Lung (tissue), 12 donors: ENCODE data around the gene RAB30. TPM values are rescaled to one million over a fixed set of nuclear protein-coding genes. Genes with fewer than 3 reads are reported as not detected.

ENCODE experiments used
- ATAC-seq: fragments of 200-7000 bp; cut with Tn5 transposase; one replicate; pipeline ENCODE4 v1.9.1; 2020; ENCODE audit warnings: moderate number of reproducible peaks; ENCODE audit not compliant: insufficient read depth, low FRiP score
- DNase-seq, 3 donors: peaks; one replicate each; pipeline ENCODE4 v3.0.0-alpha.2; 2013 to 2017
- H3K27ac ChIP-seq, 2 donors: one replicate each; pipeline ENCODE4 v1.5.1; 2013; ENCODE audit warnings: mild to moderate bottlenecking in 2 of 2, moderate library complexity in 2 of 2, control low read depth in 1 of 2, inconsistent platforms in 1 of 2, low read depth in 1 of 2, low read length in 1 of 2
- H3K27me3 ChIP-seq, 3 donors: one replicate each; pipeline ENCODE4 v1.5.1; 2013; ENCODE audit warnings: low read length in 2 of 3; ENCODE audit not compliant: control insufficient read depth in 3 of 3, insufficient read depth in 3 of 3
- H3K36me3 ChIP-seq, 4 donors: one replicate each; pipeline ENCODE4 v1.5.1; 2013; ENCODE audit warnings: low read length in 4 of 4, mild to moderate bottlenecking in 1 of 4, moderate library complexity in 1 of 4; ENCODE audit not compliant: control insufficient read depth in 4 of 4, insufficient read depth in 4 of 4
- H3K4me1 ChIP-seq, 5 donors: one replicate each; pipeline ENCODE4 v1.5.1; 2013; ENCODE audit warnings: low read length in 5 of 5, mild to moderate bottlenecking in 2 of 5, moderate library complexity in 1 of 5; ENCODE audit not compliant: control insufficient read depth in 5 of 5, insufficient read depth in 5 of 5
- H3K4me3 ChIP-seq: one replicate; pipeline ENCODE4 v1.5.1; 2013; ENCODE audit warnings: mild to moderate bottlenecking, control low read depth, moderate library complexity
- H3K9ac ChIP-seq, 2 donors: one replicate each; pipeline ENCODE4 v1.5.1; 2013; ENCODE audit warnings: low read length in 2 of 2, control low read depth in 1 of 2; ENCODE audit not compliant: insufficient read depth in 1 of 2
- H3K9me3 ChIP-seq, 4 donors: one replicate each; pipeline ENCODE4 v1.5.1; 2013; ENCODE audit warnings: low read length in 3 of 4, mild to moderate bottlenecking in 1 of 4, moderate library complexity in 1 of 4; ENCODE audit not compliant: control insufficient read depth in 4 of 4, insufficient read depth in 3 of 4
- WGBS, 2 donors: extraction: QIAGEN DNeasy Blood & Tissue Kit; methylation state at CpG; one replicate each; pipeline ENCODE4 v1.1.7; 2013; 5-methylcytosine and 5-hydroxymethylcytosine counted together
- polyA plus RNA-seq, 2 donors: library from polyadenylated mRNA; stranded (reverse); fragments of 200-250 nt; gene quantifications; one replicate each; pipeline ENCODE4 v1.2.1, GENCODE V29; 2013
- total RNA-seq, 2 donors: library from RNA; depleted of rRNA in 1 of 2; stranded (reverse); fragments of >200 nt in 1 of 2; gene quantifications; one replicate each; pipeline ENCODE4 v1.2.1, GENCODE V29; 2014 to 2021
- TF ChIP-seq, protein P1 (sequence below): IDR thresholded peaks from 2 replicates; pipeline ENCODE4 v1.5.1; 2012; ENCODE audit warnings: mild to moderate bottlenecking; ENCODE audit errors: control extremely low read depth, extremely low read depth
- donor health status: control.
- donor health status: control.
- donor health status: Bipolar disorder and iron deficiency.
- donor health status: healthy.
- donor health status: DM: yes; HTN: yes; CAD: no.

The RAB30 gene
- total and polyA plus RNA-seq, 4 donors = 1.6 to 25.5 (median 7.5) TPM

DNA sequence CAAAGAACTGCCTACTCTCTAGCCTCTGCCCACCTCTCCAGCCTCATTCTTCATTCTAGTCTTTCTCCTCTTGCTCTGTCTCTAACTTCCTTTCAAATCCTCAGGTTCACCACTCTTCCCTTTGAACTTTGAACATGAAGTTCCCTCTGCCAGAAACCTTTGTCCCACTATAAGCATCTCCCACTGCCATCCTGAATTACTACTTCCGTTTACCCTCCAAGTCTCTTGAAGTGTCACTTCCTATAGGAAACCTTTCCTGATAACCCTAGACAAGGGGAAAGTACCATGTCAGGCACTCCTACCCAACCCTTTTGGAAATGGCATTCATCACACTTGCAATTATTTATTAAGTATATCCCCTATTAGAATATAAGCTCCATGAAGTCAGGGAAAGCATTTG lies 3.1 kb downstream of the RAB30 start:
- DNase-seq = no peak
- Histone ChIP-seq H3K36me3 (peaks cover 0 to 10% (median 2%) of the 10 kb centered on the region in 4 donors), H3K4me1 (peaks cover 3 to 28% (median 20%) of the 10 kb centered on the region in 5 donors), H3K27me3 (no peaks in the 10 kb centered on the region), H3K4me3 (no peak overlapping the region), H3K9me3 (no peaks in the 10 kb centered on the region), H3K27ac (no peak overlapping the region), H3K9ac (no peak overlapping the region)
- TF ChIP-seq, protein P1, sequence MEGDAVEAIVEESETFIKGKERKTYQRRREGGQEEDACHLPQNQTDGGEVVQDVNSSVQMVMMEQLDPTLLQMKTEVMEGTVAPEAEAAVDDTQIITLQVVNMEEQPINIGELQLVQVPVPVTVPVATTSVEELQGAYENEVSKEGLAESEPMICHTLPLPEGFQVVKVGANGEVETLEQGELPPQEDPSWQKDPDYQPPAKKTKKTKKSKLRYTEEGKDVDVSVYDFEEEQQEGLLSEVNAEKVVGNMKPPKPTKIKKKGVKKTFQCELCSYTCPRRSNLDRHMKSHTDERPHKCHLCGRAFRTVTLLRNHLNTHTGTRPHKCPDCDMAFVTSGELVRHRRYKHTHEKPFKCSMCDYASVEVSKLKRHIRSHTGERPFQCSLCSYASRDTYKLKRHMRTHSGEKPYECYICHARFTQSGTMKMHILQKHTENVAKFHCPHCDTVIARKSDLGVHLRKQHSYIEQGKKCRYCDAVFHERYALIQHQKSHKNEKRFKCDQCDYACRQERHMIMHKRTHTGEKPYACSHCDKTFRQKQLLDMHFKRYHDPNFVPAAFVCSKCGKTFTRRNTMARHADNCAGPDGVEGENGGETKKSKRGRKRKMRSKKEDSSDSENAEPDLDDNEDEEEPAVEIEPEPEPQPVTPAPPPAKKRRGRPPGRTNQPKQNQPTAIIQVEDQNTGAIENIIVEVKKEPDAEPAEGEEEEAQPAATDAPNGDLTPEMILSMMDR = no peak
- ATAC-seq = no peak
- 61 to 67% methylated on average over 1 of the region's 1 CpG for WGBS, 2 donors

DNA sequence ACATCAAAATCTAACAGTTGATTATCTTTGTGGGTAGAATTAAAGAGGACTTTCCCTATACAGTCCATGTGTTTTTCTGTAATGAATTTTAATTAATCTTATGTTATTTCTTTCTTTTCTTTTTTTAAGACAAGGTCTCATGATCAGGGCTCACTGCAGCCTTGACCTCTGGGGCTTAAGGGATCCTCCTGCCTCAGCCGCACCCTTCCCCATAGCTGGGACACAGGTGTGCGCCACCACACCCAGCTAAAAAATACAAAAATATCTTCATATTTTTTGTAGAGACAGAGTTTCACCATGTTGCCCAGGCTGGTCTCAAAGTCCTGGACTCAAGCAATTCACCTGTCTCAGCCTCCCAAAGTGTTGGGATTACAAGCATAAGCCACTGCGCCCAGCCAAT lies 7.7 kb downstream of the RAB30 start:
- Histone ChIP-seq H3K27ac (no peak overlapping the region), H3K36me3 (no peaks in the 10 kb centered on the region), H3K4me1 (peaks cover 0 to 13% (median 2%) of the 10 kb centered on the region in 5 donors), H3K4me3 (no peak overlapping the region), H3K9me3 (no peaks in the 10 kb centered on the region), H3K27me3 (no peaks in the 10 kb centered on the region), H3K9ac (no peak overlapping the region)
- WGBS, 2 donors = 96 to 98% methylated on average over 3 of the region's 3 CpGs
- no peak for DNase-seq
- TF ChIP-seq, protein P1 = no peak
- ATAC-seq = no peak

DNA sequence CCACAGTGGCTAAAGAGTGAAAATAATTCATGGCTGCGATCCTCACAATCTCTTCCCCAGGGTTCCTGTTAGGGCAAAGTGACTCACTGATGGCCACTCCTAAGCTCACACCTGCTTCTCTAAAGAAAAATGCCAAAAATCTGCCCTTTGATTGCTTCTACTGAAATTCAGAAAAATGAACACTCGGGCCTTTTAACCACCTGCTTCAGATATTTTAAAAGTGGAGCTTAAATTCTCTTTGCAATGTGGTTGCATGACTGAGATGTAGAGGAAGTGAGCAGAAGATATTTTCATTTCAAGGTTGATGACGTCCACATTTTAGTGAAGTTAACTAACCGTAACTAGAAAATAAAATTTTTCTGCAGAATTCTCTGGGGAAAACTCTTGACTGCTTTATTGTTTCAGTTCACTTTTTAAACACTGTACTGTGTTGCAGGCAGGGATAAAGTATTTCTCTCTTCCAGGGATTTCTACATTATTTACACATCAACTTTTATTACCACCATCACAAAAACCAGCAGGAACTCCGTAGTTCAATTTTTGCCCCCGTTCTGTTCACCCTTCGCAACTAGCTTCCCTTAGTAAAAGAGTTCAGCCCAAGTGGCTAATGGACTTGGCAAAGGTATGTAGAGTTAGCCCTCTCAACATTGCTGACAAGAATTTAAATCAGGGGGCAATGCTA lies 8.5 kb downstream of the RAB30 start:
- Histone ChIP-seq H3K9me3 (no peaks in the 10 kb centered on the region), H3K4me1 (peaks cover 0 to 12% (median 0%) of the 10 kb centered on the region in 5 donors), H3K27me3 (no peaks in the 10 kb centered on the region), H3K4me3 (no peak overlapping the region), H3K27ac (no peak overlapping the region), H3K9ac (peak overlapping the region in 1 of 2 donors; percentile 4), H3K36me3 (no peaks in the 10 kb centered on the region)
- DNase-seq (peak in 1 of 3 donors; percentile 13), ATAC-seq (no peak)
- WGBS, 2 donors = 43 to 59% methylated on average over 7 of the region's 7 CpGs
- TF ChIP-seq, protein P1 = no peak
